ENCODE measurements around the gene STX18. TPM values are rescaled to one million over a fixed set of nuclear protein-coding genes. Genes with fewer than 3 reads are reported as not detected.

Gene STX18
- total and polyA plus RNA-seq, 10 of the 15 experiments (the other 5 are each of a cell fraction or from before 2014, with no cell fraction given): 8.2 to 46.6 (median 31.1) TPM

- H3K4me2 ChIP-seq (ENCODE audit: control insufficient read depth, insufficient read depth): no peak overlapping the region
- no peak overlapping the region for H2AFZ ChIP-seq (ENCODE audit: control insufficient read depth, low read depth, low read length)
- H3K9me3 ChIP-seq (replicated peaks; ENCODE audit: control insufficient read depth, insufficient read depth, low read length): no peaks in the 10 kb centered on the region
- DNase-seq (ENCODE audit: low read depth, low spot score) (no peak), FAIRE-seq (no peak), ATAC-seq (no peak)
- no peak overlapping the region for H3K9ac ChIP-seq (ENCODE audit: control insufficient read depth, insufficient read depth, low read length)
- ChIA-PET RAD21 (ENCODE audit: unreplicated experiment) (no interaction called here), CTCF (no interaction called here), SMC1A (ENCODE audit: uncharacterized antibody, unreplicated experiment) (no interaction called here), POLR2A (interaction anchor here (0.6 kb wide), 1 partner anchor 10 kb away, joined by 5 read pairs; no protein-coding TSS in a partner anchor)
- no peaks in the 10 kb centered on the region for H3K27me3 ChIP-seq (replicated peaks in 1 of 2; ENCODE audit: control insufficient read depth in 2 of 2, insufficient read depth in 2 of 2, low read length in 1 of 2)
- H3K36me3 ChIP-seq (ENCODE audit: control insufficient read depth in 2 of 2, insufficient read depth in 2 of 2, low read length in 1 of 2): peaks cover 6 to 7% of the 10 kb centered on the region in 2 experiments; a peak in 3 of 4 replicates
- in situ Hi-C loops (cut with MboI): no loop called here
- H4K20me1 ChIP-seq (ENCODE audit: control insufficient read depth, insufficient read depth): no peaks in the 10 kb centered on the region
- 88% methylated on average over 12 of the region's 12 CpGs for WGBS (ENCODE audit: insufficient coverage, insufficient replicate concordance, low lambda C conversion rate, missing lambda C conversion rate)
- H3K4me3 ChIP-seq: no peak overlapping the region
- BruUV-seq (replicated peaks): no TSS peak
- H3K27ac ChIP-seq (ENCODE audit: control insufficient read depth, insufficient read depth): no peak overlapping the region
- no peaks in the 10 kb centered on the region for H3K79me2 ChIP-seq (ENCODE audit: control insufficient read depth, insufficient read depth, low read length)
- no peaks in the 10 kb centered on the region for H3K4me1 ChIP-seq (ENCODE audit: control insufficient read depth, insufficient read depth, low read length)
- intact Hi-C loops (cut with micrococcal nuclease; ENCODE audit: unreplicated experiment): no loop called here
- no peak for TF ChIP-seq BMI1 (IDR thresholded peaks at IDR 0.05; ENCODE audit: borderline replicate concordance)
- no peak for TF ChIP-seq RELA (IDR thresholded peaks at IDR 0.05; ENCODE audit: borderline replicate concordance, partially characterized antibody)
- TF ChIP-seq, protein P1, sequence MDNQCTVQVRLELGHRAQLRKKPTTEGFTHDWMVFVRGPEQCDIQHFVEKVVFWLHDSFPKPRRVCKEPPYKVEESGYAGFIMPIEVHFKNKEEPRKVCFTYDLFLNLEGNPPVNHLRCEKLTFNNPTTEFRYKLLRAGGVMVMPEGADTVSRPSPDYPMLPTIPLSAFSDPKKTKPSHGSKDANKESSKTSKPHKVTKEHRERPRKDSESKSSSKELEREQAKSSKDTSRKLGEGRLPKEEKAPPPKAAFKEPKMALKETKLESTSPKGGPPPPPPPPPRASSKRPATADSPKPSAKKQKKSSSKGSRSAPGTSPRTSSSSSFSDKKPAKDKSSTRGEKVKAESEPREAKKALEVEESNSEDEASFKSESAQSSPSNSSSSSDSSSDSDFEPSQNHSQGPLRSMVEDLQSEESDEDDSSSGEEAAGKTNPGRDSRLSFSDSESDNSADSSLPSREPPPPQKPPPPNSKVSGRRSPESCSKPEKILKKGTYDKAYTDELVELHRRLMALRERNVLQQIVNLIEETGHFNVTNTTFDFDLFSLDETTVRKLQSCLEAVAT (IDR thresholded peaks at IDR 0.05): no peak
- no peak for TF ChIP-seq DPF2 (IDR thresholded peaks at IDR 0.05)
- TF ChIP-seq SIN3A (IDR thresholded peaks at IDR 0.05; ENCODE audit: low read depth, low read length): no peak
- no peak for TF ChIP-seq ETV6 (conservative IDR thresholded peaks at IDR 0.05 in 1 of 2, IDR thresholded peaks at IDR 0.05 in 1 of 2; ENCODE audit: borderline replicate concordance in 1 of 2, low read depth in 1 of 2)
- TF ChIP-seq POU2F2 (IDR thresholded peaks at IDR 0.05; ENCODE audit: borderline replicate concordance, low read depth, low read length): no peak
- TF ChIP-seq KLF5 (IDR thresholded peaks at IDR 0.05; ENCODE audit: partially characterized antibody): no peak
- TF ChIP-seq, protein P2, sequence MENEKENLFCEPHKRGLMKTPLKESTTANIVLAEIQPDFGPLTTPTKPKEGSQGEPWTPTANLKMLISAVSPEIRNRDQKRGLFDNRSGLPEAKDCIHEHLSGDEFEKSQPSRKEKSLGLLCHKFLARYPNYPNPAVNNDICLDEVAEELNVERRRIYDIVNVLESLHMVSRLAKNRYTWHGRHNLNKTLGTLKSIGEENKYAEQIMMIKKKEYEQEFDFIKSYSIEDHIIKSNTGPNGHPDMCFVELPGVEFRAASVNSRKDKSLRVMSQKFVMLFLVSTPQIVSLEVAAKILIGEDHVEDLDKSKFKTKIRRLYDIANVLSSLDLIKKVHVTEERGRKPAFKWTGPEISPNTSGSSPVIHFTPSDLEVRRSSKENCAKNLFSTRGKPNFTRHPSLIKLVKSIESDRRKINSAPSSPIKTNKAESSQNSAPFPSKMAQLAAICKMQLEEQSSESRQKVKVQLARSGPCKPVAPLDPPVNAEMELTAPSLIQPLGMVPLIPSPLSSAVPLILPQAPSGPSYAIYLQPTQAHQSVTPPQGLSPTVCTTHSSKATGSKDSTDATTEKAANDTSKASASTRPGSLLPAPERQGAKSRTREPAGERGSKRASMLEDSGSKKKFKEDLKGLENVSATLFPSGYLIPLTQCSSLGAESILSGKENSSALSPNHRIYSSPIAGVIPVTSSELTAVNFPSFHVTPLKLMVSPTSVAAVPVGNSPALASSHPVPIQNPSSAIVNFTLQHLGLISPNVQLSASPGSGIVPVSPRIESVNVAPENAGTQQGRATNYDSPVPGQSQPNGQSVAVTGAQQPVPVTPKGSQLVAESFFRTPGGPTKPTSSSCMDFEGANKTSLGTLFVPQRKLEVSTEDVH (IDR thresholded peaks at IDR 0.05; ENCODE audit: low read depth, partially characterized antibody): no peak
- no peak for TF ChIP-seq USF2 (IDR thresholded peaks at IDR 0.05; ENCODE audit: borderline replicate concordance, low read depth, low read length)
- TF ChIP-seq, protein P3, sequence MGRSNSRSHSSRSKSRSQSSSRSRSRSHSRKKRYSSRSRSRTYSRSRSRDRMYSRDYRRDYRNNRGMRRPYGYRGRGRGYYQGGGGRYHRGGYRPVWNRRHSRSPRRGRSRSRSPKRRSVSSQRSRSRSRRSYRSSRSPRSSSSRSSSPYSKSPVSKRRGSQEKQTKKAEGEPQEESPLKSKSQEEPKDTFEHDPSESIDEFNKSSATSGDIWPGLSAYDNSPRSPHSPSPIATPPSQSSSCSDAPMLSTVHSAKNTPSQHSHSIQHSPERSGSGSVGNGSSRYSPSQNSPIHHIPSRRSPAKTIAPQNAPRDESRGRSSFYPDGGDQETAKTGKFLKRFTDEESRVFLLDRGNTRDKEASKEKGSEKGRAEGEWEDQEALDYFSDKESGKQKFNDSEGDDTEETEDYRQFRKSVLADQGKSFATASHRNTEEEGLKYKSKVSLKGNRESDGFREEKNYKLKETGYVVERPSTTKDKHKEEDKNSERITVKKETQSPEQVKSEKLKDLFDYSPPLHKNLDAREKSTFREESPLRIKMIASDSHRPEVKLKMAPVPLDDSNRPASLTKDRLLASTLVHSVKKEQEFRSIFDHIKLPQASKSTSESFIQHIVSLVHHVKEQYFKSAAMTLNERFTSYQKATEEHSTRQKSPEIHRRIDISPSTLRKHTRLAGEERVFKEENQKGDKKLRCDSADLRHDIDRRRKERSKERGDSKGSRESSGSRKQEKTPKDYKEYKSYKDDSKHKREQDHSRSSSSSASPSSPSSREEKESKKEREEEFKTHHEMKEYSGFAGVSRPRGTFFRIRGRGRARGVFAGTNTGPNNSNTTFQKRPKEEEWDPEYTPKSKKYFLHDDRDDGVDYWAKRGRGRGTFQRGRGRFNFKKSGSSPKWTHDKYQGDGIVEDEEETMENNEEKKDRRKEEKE (IDR thresholded peaks at IDR 0.05): no peak
- no peak for TF ChIP-seq EP300 (IDR thresholded peaks at IDR 0.05; ENCODE audit: borderline replicate concordance in 1 of 2, control insufficient read depth in 1 of 2, low read depth in 2 of 2, low read length in 2 of 2)
Measured at GRCh38 chr4:4427121-4427870, 114.6 kb downstream of the STX18 start.
